GM18520 (cell line): ENCODE results near the gene AQP12A.

Experiments
- ATAC-seq: cut with Tn5 transposase; IDR thresholded peaks from one replicate; pipeline ENCODE4 v1.9.1; 2021; ENCODE audit not compliant: unreplicated experiment

Gene AQP12A

DNA sequence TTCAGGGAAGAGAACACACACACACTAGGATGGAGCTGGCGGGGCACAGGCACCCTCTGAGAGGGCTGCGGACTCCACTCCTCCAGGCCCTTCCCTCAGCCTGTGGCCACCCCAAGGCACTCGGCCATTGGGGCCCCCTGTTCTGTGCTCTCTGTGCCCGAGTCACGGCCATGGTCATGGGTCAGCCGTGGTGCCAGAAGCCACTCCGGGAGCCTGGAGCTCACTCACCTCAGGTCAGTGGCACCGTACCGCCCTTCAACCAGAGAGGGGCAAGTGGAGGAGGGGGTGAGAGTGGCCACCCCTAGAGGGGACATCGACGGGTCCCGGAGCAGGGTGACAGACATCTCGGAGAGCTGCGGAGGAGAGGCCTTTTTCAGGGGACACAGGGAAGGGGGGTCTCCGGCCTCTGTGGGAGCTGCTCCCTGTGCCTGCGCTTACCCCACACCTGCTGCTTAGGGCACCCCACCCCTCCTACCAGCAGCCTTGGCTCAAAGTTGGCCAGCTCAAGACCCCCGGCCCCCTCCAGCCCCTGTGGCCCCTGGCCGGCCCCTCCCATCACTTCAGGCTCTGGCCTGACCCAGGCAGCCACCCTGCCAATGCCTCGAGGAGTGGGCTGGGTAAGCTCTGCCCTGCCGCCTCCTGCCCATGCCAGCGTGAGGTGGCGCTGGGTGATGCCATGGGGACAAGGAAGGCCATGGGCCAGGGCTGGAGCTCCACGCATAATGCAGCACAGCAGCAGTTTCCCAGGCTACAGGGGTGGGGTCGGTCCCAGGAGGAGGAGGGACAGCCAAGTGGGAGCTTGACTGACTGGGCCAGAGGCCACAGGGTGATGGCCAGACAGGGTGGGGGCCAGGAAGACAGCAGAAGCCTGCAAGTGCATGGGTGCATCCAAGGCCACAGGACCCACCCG is 29.3 kb downstream of the AQP12A start:
- no peak for ATAC-seq

DNA sequence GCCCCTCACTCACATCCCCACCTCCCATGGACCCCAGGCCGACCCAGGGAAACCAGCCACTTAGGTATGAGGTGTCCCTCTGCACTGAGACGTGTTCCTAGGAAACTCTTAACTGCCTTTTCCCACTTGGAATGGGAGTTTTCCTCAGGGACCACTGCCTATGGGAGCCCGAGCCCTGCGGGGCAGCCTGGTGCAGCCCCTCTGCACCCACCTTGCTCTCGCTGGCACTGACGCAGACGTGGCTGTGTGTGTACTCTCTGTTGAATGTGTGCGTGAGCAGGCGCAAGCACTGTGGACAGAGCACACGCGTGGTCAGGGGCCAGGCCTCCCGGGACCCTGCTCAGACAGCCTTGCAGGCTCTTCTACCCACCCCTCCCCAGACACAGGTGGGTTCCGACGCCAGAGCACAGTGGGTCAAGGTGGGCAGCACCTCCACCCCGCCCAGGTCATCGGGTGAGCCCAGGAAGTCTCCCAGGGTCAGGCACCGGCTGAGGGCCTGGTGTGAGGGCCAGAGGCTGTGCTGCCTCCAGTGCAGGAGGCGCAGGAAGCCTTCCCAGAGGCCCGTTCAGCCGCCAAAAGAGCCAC is 30.0 kb downstream of the AQP12A start:
- ATAC-seq, result no peak

GRCh38 chr2:240722376-240722775 is 30.7 kb downstream of the AQP12A start:
- no peak for ATAC-seq

- ATAC-seq, result no peak
These were observed 31.4 kb downstream of the AQP12A start for GRCh38 chr2:240722796-240723735.

DNA sequence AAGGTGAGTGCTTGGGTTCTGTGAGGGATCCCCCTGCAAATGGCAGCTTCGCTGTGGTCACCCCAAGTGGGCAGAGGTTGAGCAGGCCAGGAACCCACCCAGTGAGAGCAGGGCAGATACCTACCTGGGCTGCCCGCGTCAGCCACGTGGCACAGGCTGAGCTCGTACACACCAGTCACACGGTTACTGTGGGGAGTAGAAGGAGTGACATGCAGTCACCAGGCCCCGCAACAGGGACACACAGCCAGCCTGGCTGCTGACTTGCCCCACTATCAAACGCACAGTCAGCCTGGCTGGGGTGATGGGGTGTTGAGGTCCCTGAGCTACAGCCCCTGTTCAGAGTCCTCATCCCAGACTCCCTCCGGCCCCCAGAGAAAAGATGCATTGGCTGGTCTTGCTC is 32.2 kb downstream of the AQP12A start:
- no peak for ATAC-seq

DNA sequence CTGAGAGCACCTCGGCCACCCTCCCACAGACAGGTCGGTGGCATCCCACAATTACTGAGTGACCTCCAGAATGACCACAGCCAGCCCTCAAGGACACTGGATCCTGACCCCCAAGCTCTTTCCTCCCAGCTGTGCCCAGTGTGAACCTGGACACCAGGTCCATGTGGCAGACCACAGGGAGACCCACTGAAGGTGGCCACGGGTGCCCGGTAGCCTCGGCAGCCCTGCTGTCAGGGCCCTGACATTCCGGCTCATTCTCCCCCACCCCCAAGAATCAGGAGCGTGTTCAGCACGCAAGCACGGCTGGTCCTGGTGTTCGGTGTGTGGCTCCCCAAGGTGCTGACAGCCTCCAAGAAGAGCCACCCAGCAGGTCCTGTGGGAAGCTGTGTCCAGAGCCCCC is 32.8 kb downstream of the AQP12A start:
- ATAC-seq, result no peak

DNA sequence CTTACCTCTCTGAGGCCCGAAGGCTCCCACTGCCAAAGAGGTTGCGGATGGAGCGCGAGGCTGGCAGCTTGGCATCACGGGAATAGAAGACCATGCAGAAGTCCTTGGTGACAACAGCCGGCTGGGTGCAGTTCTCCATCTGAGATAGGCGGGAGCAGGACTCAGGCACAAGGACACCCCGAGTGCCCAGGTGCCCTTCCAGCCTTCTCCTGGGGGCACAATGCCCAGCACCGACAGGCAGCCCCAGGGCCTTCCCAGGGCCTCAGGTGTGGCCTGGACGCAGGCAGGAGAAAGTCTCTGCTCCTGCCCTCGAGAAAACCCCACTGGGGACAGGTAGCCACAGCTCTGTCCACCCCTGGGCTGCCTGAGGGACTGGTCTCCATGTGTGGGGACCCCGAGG is 33.6 kb downstream of the AQP12A start:
- ATAC-seq, result no peak

- ATAC-seq, result no peak
These were observed 34.0 kb downstream of the AQP12A start for GRCh38 chr2:240725671-240726070.

- ATAC-seq, result no peak
These were observed 35.2 kb downstream of the AQP12A start for GRCh38 chr2:240726876-240727275.

GRCh38 chr2:240727439-240727838 is 35.8 kb downstream of the AQP12A start:
- no peak for ATAC-seq

- no peak for ATAC-seq
These were observed 36.2 kb downstream of the AQP12A start for GRCh38 chr2:240727913-240728312.

DNA sequence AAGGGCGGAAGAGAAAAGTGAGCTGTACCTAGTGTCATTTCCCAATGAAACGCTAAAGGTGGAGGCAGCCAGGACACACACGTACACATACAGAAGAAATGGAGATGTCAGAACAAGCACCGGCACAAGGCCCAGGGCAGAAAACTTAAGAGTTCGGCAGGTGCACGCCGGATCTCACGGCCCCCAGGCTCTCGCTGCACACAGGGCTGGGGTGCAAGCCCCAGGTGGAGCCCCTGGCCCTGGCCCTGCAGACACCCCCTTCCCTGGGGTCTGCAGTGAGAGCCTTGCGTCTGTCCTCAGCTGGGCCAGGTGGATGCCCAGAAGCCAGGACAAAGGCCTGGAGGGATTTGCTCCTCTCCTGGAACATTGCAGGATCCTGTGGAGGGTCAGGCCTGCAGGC is 36.7 kb downstream of the AQP12A start:
- no peak for ATAC-seq

DNA sequence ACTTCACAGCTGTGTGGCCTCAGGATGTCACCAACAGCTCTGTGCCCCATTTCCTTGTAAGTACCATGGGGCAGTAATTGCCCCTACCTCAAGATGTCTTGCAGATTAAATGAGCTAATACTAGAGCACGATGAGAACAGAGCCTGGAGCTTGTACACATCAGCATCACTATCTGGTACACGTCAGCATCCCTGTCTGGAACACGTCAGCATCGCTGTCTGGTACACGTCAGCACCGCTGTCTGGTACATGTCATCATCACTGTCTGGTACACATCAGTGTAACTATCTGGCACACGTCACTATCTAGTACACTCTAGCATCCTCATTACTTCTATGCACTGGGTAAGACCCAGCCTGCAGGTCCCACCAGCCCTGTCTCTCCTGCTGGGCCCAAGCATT is 37.2 kb downstream of the AQP12A start:
- ATAC-seq, result no peak

GRCh38 chr2:240730501-240731177 is 39.0 kb downstream of the AQP12A start:
- no peak for ATAC-seq

DNA sequence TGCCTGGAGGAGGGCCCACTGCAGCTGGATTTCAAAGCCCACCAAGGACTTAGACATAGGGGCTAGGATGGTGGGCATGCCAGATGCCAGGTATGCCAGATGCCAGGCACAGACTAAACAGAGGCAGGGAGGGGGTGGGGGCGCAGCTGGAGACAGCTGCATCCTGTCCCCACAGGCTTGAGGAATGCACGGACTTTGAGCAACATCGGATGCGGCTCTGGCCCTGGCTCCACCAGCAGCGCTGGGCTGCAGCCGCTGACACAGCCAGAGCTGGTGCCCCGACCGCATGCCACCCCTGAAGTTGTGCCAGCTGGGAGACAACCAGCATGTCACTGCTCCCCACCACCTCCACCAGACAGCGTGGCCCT is 39.5 kb downstream of the AQP12A start:
- no peak for ATAC-seq

- ATAC-seq, result no peak
These were observed 40.5 kb downstream of the AQP12A start for GRCh38 chr2:240732184-240732583.

GRCh38 chr2:240732911-240733622 is 41.4 kb downstream of the AQP12A start:
- no peak for ATAC-seq

DNA sequence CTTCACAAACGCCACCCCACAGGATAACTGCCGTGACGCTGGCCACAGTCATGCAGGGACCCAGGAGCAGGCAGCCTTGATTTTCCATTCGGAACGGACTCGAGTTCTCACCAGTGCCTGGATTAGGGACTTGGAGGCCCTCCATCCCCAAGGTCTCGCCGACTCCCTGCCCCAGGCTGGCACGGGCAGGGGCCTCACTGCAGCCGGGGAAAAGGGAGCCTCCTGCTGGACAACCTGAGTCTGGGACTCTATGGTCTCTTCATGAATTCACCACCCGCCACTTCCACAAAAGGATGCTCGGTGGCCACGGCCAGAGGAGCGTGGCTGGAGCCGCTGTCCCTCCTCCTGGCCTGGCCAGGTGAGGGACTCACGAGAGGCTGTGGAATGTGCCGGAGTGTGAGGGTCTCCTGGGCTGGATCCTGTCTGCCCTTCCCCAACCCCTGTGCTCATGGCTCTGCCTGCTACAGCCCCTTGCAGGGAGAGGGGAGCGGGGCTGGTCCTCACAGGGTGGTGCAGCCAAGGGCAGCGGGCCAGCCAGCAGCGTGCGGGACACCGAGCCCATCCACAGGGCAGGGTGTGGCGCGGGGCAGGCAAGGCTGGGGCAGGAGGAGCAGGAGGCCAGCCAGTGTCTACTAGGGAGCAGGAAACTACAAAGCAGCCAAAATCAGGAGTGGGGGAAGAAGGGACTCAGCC is 42.3 kb downstream of the AQP12A start:
- ATAC-seq, result no peak

DNA sequence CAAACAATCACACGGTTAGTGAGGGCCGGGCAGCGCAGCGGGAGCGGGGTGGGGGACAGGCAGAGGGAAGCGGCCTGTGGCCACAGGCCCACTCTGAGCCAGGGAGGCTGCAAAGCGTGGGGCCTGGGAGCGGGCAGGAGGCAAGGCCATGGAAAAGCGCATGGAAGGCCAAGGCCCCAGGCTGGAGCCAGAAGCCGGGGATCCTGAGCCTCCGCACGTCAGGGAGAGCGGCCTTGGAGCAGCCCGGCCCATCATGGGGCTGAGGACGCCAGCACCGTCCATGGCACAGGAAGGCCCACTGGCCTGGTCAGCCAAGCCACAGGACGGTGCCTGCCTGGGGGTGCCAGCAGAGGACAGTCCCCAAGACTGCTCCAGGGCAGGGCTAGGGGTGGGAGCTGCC is 43.1 kb downstream of the AQP12A start:
- ATAC-seq, result no peak

GRCh38 chr2:240735476-240735875 is 43.8 kb downstream of the AQP12A start:
- no peak for ATAC-seq
